HG03066 (cell line): ENCODE data around the gene EXOC6B.
"Not testable (repeated sequence)": the region's sequence is repeated elsewhere in the genome, so short reads cannot be mapped to it uniquely, and the experiment has no call there.

Experiments
- ATAC-seq: cut with Tn5 transposase; IDR thresholded peaks from one replicate; pipeline ENCODE4 v1.9.1; 2021; ENCODE audit warnings: low read depth; ENCODE audit not compliant: unreplicated experiment

The EXOC6B gene

GRCh38 chr2:72497763-72498162 is 328.1 kb downstream of the EXOC6B start:
- no peak for ATAC-seq

DNA sequence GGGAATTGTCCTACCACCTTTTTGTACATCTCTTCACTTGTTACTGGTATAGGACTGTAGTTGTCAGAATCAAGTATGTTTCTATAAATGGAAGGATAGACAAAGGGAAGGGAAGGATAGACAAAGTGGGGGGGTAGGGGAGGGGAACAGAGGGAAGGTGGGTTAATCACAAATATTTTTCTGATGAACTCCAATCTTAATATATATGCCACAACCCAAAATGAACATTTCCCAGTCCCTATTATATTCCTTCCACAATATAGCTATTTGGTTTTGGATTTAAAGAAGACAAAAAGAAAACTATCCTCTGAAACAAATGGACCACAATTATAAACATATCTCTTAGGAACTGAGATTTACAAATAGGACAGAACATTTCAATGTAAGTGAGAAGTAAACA is 329.4 kb downstream of the EXOC6B start:
- ATAC-seq, result no peak

DNA sequence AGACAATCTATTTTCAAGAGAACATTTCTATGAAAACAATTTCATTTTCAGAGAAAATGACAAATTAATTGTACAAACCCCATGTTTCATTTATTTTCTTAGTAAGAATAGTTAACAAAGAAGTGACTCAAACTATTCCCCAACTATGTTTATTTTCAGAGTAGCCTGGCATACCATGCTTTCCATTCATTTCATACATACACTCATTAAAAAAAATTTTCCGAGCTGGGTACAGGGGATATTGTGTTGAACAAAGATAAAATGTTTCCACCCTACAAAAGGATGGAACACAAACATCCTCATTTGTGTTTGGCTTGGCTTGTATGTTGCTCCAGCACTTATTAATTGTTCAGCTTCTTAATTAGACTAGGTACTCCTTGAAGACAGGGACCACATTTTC is 331.4 kb downstream of the EXOC6B start:
- ATAC-seq, result no peak

GRCh38 chr2:72484622-72485021 is 341.2 kb downstream of the EXOC6B start:
- not testable (repeated sequence) for ATAC-seq

- ATAC-seq, result no peak
These were observed 342.5 kb downstream of the EXOC6B start for GRCh38 chr2:72483346-72483745.

DNA sequence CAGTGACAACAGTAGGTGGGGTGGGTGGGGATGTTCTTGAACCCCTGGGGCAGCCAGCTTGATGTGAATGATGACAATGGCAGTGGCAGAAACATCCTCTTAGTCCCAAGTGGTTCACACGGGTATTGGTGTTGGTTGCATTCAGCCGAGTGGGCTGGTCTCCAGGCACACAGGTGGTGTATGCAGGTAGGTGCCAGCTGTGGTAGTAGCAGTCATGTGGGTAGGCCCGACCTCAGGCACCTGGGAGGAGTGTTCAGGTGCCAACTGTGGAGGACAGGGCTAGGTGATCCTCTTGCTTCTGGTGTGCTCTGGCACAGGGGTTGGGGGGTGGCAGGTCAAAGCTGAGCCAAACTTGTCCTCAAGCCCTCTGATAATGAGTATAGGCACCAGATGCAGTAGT is 350.6 kb downstream of the EXOC6B start:
- no peak for ATAC-seq

GRCh38 chr2:72457801-72458516 is 367.9 kb downstream of the EXOC6B start:
- no peak for ATAC-seq

DNA sequence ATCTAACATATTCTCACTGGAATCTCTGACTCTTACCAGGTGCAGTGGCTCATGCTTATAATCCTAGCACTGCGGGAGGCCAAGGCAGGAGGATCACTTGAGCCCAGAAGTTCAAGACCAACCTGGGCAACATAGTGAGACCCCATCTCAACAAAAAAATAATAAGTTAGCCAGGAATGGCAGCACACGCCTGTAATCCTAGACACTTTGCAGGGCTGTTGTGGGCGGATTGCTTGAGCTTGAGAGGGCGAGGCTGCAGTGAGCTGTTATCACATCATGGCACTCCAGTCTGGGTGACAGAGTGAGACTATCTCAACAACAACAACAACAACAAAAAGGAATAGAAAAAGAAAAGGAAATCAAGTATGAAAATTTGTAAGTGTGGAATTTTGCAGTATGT is 371.6 kb downstream of the EXOC6B start:
- ATAC-seq, result no peak

DNA sequence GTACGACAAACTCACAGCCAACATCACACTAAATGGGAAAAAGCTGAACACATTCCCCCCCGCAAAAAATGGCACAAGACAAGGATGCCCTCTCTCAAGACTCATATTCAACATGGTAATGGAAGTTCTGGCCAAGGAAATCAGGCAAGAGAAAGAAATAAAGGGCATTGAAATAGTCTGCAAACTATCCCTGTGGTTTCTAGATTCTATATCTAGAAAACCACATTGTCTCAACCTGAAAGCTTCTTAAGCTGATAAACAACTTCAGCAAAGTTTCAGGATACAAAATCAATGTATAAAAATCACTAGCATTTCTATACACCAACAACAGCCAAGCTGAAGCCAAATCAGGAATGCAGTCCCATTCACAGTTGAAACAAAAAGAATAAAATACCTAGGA is 383.6 kb downstream of the EXOC6B start:
- ATAC-seq, result no peak

DNA sequence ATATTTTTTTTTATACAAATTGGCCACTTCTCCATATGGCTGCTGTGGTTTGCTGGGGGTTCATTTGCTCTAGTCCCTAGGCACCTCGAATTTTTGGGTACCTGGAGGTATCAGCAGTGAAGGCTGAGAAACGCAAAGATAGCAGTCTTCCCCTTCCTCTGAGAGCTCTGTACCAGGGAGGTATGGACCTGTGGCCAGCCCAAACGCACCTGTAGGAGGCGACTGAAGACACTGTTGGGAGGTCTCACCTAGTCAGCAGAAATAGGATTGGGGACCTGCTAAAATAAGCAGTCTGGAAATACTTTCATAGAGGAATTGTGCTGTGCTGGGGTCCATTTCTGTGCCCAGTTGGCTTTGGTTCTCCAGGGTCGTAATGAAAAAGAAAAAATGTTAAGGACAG is 385.9 kb downstream of the EXOC6B start:
- no peak for ATAC-seq

DNA sequence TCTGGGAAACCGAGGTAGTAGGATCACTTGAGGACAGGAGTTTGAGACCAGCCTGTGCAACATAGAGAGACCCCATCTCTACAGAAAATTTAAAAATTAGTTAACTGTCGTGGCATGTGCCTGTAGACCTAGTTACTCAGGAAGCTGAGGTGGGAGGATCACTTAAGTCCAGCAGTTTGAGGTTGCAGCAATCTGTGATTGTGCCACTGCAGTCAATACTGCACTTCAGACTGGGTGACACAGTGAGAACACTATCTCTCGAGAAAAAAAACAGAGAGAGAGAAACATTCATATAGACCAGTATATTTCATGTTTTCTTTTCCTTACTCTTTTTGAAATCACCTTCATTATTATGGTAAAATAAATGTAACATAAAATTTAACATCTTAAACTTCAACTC is 387.5 kb downstream of the EXOC6B start:
- ATAC-seq, result no peak

- ATAC-seq, result no peak
These were observed 394.1 kb downstream of the EXOC6B start for GRCh38 chr2:72431737-72432136.

DNA sequence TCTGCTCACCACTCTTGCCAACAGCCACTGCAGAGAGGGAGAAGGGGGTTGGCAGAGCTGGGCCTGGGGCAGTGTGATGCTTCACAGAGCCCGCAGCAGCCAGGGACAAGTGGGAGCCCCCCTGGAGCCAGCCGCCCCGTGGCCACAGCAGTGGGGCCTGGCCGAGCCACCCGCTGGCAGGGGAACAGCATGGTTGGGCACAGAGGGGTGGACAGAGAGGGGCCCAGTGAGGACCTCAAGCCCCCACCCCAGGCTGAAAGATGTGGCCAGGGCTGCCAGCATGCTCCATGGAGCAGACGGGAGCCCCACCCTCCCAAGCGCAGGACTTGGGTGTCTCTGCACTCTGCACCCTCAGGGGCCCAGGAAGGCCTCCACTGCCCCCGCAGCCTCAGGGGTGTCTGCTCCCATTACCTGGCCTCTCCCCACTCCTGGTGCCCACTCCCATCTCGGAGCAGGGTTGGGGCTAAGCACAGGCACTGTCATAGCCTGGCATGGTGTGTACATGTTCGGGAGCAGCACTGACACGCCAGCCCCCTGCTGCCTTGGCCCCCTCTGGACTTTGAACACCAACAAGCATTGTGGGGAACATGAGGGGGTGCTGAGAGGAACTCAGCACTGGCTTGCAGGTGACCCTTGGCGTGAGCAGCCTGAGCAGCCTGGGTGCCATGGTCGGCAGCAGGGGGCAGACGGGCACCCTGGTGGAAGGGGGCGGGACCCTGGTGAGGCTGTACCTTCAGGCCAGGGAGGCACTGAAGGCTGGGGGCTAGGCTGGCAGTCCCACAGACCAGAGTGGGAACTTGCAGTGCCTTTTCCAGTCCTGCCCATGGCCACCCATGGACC is 398.6 kb downstream of the EXOC6B start:
- no peak for ATAC-seq

- no peak for ATAC-seq
These were observed 399.8 kb downstream of the EXOC6B start for GRCh38 chr2:72425996-72426395.

DNA sequence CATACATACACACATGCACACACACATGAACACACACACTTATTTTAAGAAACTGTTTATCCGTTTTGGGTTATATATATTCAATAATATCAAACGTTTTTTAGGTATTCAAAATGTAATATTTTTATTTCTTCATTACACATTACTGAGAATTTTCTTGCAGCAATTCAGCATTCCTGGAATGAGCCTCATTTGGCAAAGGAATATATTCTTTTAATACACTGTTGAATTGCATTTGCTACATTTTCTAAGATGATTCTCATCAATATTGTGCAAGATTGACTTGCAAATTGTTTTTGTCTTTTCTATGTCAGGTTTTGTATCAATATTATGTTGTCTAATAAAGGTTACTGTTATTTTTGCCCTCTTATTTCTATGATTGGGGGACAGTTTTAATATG is 402.1 kb downstream of the EXOC6B start:
- ATAC-seq, result no peak

DNA sequence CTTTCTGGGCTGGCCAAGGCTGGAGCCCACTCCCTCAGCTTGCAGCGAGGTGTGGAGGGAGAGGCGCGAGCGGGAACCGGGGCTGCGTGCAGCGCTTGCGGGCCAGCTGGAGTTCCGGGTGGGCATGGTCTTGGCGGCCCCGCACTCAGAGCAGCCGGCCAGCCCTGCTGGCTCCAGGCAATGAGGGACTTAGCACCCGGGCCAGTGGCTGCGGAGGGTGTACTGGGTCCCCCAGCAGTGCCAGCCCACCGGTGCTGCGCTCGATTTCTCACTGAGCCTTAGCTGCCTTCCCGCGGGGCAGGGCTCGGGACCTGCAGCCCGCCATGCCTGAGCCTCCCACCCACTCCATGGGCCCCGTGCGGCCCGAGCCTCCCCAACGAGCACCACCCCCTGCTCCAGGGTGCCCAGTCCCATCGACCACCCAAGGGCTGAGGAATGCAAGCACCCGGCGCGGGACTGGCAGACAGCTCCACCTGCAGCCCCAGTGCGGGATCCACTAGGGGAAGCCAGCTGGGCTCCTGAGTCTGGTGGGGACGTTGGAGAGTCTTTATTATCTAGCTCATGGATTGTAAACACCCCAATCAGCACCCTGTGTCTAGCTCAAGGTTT is 404.0 kb downstream of the EXOC6B start:
- not testable (repeated sequence) for ATAC-seq

DNA sequence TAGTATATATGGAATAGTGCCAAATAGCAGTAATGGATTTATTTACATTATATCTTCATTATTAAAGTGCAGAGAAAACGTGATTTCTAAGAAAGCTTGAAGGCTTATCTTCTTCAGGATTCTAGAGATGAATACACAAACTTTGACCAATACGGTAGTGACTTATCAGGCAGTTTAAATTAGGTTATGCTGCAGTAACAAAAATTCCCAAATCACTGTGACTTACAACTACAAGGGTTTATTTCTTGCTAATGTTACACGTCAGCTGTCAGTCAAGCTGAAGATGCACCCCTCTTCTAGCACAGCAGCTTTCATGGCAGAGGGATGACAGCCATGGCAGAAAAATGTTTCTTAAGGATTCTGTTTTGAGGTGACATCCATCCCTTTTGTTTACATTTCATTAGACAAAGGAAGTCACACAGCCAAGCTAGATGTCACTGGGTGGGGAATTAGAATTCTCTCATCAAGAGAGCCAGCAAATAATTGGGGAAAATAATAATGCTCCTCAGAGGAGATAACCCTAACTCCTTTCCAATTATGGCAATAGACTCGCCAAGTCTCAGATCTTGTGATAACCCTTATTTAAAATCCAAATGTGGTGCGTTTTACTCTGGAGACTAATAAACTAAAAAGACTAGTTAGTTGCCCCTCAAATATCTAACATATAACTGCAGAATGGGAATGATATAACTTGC is 409.9 kb downstream of the EXOC6B start:
- no peak for ATAC-seq

- ATAC-seq, result no peak
These were observed 410.6 kb downstream of the EXOC6B start for GRCh38 chr2:72415241-72415661.

- no peak for ATAC-seq
These were observed 411.6 kb downstream of the EXOC6B start for GRCh38 chr2:72414137-72414760.

DNA sequence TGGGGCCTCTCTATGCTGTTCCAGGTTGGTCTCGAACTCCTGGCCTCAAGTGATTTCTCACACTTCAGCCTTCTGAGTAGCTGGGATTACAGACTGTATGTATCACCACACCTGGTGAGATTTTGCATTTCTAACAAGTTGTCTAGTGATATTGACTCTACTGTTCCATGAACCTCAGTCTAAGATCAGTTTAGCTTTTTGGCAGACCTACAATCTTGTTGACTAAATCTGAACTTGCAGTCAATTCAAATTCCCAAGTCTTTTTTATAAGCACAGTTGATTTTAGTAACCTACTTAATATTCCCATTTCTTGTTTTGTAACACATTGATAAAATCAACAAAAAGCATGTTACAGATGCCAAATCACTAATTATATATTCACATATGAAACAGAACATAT is 412.1 kb downstream of the EXOC6B start:
- ATAC-seq, result no peak

GRCh38 chr2:72412214-72412613 is 413.6 kb downstream of the EXOC6B start:
- no peak for ATAC-seq
